Stimulated activated CD8-positive, alpha-beta memory T cell treated with anti-CD3 and anti-CD28 coated beads, Interleukin-4, amount 100 ng/mL, for 4 hours (primary cell): ENCODE data around the gene KCNK1.

Experiments used
- DNase-seq, 2 donors: peaks; one replicate each; pipeline ENCODE4 v3.0.0-alpha.2; 2020; ENCODE audit warnings: low read depth in 2 of 2, low spot score in 1 of 2

KCNK1 gene

GRCh38 chr1:233635765-233636502 is 22.0 kb downstream of the KCNK1 start:
- DNase-seq, result no peak

DNA sequence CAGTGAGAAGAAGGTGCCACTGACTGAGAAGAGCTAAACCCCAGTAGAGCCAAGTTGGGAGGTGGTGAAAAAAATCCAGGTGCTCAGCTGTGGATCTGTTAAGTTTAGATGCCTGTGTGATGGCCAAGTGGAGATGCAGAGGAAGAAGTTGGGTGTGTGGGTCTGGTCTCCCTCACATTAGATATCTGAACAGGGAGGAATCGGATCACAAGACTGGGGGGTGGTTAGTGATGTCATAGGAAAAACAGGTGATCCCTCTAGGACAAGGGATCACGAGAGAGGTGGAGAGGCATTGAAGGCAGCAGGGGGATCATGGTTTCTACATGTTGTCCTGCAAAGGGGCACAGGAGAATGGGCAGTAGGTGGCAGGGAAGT is 22.6 kb downstream of the KCNK1 start:
- DNase-seq, result no peak

GRCh38 chr1:233638513-233638912 is 24.6 kb downstream of the KCNK1 start:
- no peak for DNase-seq

DNA sequence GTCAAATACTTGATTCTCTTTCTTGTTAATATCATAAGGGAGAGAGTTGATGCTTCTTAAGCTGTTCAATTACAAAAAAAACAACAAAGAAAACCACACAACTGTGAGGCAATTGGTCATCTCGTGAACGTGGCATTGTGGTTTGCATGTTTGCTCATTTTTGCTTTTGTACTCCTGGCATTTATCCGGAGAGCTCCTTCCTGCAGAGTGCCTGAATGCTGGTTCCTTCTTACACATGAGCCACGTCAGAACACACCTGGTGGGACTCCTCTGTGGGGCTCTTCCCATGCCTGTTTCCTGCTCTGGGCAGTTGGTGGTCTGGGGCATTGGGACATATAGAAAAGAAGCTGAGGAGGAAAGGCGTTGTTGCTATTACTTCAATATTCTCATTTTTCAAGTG is 25.7 kb downstream of the KCNK1 start:
- DNase-seq, result no peak

DNA sequence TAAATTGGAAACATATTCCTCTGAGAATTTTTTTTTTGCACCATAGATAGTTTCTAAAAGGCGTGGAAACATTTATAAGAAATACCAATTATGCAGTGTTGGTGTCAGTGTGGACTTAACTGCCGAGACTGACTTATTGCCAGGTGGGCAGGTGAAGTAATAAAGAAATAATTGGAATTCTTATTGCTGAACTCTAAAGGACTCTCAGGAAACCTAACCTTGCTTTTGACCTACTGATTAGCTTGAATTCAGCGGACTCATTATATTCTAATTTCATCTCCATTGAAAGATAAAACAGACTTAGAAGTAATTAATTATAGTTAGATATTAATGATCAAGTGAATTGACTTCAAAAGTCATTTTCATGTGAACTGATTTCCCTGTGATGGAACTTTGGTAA is 26.3 kb downstream of the KCNK1 start:
- no peak for DNase-seq

DNA sequence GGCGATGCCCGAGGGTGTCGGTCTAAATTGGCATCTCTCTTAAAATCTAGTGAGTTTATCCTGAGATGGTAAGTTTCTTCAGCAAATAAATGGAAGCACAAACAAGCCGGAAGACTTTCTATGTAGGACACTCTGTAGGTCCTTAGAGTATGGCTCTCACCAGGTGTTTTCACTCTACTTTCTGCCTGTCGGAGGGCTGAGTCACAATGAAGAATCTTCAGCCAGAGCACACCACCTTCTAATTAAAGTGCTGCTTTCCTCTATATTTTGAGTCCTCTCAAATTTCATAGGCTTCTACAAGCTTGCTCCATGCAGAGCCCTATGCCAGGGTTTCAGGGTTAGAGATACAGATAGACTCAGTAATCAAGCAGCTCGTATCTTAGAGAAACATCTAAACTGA is 27.1 kb downstream of the KCNK1 start:
- no peak for DNase-seq

DNA sequence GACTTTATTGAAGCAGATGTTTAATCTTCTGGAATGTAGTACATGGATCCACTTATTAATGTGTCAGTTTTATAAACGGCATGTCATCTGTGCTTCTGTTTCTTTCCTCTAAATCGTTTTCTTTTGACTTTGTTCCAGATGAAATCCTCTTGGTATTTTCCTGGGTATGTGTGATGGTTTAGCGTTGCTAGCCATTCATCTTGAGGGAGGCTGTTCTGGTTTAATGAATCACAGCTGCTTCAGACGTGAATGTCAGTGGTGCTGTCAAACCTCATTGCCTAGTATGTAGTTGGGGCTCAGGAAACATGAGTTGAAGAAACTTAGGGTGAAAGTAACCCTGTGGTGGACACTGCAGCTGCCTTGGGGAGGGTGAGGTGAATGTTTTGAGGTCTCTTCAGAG is 33.2 kb downstream of the KCNK1 start:
- DNase-seq, result no peak

GRCh38 chr1:233647636-233648035 is 33.7 kb downstream of the KCNK1 start:
- DNase-seq, result no peak

DNA sequence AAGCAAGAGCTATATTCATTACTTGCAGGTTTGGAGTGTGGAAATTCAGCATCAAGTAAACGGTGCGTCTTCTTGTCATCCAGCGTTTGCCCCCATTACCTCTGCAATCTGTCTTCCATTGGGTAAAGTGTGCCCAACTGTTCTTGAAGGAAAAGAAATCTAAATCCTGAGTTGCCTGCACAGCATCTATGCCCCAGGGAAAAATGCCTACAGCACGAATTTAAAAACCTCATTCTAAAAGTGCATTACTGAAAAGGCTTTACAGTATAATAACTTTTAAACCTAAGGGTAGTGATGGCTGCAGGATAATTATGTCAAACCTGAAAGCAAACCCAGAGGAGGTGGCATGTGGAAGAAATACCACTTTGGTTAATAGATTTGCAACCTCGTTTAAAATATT is 37.2 kb downstream of the KCNK1 start:
- no peak for DNase-seq

DNA sequence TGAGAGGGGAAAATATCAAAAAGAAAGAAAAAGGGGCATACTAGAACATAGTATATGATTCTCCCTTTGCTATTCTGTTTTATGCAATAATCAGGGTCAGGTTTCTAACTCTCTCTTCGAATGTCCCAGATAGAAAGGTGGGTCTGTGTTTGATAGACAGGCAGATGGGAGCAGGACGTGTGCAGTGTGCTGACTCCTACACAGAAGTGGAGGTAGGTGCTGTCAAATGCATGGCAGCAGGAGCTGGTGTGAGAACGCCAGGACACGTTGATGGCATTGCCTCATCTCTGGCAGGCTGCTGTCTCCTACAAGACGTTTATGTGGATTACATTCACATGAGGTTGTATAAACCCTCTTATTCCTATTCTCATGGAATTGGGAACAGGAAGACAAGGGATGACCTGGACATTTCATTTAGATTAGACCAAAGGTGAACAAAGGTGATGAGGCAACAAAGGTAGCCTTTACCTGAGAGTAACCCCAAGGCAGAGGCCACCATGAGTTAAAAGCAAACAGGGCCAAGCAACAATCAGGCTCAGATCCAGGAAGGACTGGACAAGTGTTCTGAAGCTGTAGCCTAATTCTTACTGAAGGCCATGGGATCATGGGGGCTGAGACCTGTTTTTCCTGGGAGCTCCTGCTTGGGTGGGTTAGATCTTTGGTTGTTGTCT is 37.8 kb downstream of the KCNK1 start:
- DNase-seq, result no peak

DNA sequence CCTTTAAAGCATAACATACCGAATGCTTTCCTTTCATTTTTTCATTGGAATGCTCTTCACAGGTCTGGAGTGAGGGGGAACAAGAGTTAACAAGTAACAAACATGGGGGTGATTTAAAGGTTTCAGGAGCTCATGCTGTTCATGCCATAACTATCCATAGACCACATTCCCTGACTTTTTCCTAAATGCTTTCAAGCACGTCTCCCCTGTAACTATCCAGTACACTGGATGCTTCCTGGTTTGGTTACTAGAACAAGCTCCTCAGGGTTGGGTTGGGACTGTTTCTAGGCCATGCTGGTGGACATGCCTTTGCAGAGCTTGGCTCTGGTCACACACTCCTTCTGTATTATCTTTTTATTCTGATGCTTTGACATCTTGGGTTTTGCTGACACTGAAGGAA is 38.6 kb downstream of the KCNK1 start:
- DNase-seq, result no peak

DNA sequence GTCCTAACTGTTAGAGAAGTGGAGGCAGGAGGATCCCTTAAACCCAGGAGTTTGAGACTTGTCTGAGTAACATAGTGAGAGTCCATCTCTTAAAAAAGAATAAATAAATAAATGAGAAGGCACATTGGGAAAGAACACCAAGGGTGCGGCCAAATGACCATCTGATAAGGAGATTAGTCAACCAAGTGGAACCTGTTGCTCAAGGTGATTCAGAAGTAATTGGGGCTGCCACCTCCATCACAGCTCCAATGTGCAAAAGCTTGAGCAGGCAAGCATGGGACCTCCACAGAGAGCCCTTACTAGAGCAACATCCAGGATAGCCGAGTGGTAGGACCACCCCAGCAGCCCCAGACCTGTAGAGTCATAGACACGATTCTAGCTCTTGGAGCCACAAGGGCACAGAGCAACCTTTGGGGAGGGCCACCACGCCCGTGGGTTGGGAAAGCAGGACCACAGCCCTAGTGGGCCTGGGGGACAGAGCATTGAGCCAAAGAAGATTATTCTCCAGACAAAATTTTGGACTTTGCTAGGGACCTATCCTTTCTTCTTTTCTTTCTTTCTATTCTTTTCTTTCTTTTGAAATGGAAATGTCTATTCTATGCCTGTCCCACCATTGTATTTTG is 40.9 kb downstream of the KCNK1 start:
- no peak for DNase-seq

DNA sequence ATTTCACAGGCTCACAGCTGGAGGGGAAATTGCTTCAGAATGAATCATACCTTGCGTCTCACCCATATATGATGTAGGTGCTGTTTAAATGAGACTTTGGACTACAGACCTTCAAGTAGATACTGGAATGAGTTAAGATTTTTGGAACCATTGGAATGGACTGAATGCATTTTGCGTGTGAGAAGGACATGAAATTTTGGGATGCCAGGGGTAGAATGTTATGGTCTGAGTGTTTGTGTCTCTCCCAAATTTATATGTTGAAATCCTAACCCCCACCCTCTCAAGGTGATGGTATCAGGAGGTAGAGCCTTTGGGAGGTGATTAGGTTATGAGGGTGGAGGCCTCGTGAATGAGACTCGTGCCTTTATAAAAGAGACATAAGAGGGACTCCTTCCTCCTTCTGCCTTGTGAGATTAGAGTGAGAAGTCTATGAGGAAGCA is 41.4 kb downstream of the KCNK1 start:
- no peak for DNase-seq

- no peak for DNase-seq
Observed at GRCh38 chr1:233656032-233656635, 42.2 kb downstream of the KCNK1 start.

- no peak for DNase-seq
Observed at GRCh38 chr1:233656687-233657086, 42.8 kb downstream of the KCNK1 start.

DNA sequence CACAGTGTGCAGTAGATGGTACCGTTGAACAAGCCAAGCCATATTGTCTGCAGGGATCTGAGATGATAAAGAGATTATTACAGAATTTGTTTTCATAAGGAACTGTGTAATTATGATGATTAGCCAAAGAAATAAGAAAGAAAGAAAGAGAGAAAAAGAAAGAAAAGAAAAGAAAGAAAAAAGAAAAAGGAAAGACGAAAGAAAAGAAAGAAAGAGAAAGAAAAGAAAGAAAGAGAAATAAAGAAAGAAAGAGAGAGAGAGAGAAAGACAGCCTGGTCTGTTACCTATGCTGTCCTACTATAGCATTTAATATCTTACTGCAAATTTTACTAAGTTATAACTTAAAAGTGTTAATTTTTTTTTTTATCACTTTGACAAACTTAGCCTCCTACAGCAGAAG is 43.6 kb downstream of the KCNK1 start:
- no peak for DNase-seq

DNA sequence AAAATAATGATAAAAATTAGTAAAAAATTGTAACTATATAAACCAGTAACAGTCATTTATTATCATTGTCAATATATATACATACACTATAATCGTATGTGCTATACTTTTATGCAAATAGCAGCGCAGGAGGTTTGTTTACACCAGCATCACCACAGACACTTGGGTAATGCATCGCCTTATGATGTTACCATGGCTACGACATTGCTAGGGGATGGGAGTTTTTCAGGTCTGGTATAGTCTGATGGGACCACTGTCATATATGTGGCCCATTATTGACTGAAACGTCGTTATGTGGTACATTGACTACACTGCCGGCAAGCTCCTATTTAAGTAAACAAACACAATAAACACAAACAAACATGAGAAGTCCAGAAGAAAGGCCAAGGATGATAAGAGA is 45.6 kb downstream of the KCNK1 start:
- DNase-seq, result no peak

- DNase-seq, result no peak
Observed at GRCh38 chr1:233661376-233662159, 47.7 kb downstream of the KCNK1 start.

DNA sequence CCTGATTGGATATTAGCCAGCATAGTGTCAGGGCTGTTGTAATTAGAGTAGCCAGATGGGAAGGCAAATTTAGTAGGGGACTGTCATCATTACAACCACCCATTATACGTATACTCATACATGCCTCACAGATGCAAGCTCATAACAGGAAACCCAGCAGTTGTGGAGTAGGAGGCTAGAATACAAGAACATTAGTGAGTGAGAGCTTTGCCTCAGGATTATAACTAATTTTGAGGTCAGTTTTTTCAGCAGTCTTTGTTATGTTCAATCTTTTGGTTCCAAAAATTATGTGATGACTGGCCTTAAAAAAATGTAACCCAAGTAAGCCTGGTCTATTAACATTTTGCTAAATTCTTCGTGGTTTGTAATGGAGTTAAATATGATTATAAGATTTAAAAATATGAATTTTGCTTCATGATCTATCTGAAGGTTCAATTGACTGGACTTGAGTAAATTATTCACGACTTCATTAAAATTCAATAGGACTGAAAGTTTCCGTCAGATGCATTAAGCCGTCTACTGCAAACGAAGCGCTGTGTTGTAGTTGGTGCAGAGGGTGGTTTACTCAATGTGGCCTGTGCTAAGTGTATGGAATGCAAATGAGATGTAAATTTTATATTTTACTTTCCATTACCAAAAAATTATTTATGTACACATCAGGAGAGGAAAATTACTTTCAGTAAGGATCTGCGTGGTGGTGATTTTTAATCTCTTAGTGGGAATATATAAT is 48.8 kb downstream of the KCNK1 start:
- DNase-seq, result no peak

GRCh38 chr1:233664253-233664652 is 50.3 kb downstream of the KCNK1 start:
- DNase-seq, result no peak
